HG02623 (cell line): Measurements from ENCODE around the gene DOCK10.

Experiments used
- ATAC-seq: cut with Tn5 transposase; IDR thresholded peaks from one replicate; pipeline ENCODE4 v1.9.1; 2021; ENCODE audit warnings: moderate library complexity; ENCODE audit not compliant: unreplicated experiment

The DOCK10 gene

DNA sequence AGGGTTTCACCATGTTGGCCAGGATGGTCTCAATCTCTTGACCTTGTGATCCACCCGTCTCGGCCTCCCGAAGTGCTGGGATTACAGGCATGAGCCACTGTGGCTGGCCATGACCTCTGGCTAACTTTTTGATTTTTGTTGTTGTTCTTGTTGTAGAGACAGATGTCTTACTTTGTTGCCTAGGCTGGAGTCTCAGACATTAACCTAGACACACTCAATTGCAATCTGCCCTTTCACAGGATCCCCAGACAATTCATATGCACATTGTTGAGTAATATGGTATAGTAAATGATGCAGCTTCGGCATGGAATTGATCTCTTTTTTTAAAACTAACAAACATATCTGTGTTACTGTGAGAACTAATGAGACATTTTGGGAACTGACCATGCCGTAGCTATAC, 195.6 kb downstream of the DOCK10 start:
- ATAC-seq: no peak

- ATAC-seq: no peak
Measured at GRCh38 chr2:224846161-224846560, 196.1 kb downstream of the DOCK10 start.

- ATAC-seq: no peak
Measured at GRCh38 chr2:224843141-224843540, 199.1 kb downstream of the DOCK10 start.

DNA sequence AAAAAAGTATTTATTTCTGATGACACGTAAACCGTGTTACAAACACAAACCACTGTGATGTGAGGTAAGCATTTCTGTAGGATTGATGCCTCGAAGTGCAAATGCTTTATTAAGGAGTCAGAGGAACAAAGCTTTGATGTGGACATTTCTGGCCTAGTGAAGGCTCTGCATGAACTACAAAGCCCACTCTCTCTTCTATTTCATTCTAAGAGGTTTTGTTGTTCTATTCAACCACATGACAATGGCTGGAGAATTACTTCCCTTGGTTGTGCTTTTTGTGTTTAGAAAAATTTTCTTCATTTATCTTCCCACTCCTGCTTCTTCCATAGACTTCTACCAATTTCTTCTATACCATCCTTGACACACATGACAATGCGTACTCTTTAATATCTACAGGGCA, 200.4 kb downstream of the DOCK10 start:
- ATAC-seq: no peak

- ATAC-seq: no peak
Measured at GRCh38 chr2:224838335-224838734, 203.9 kb downstream of the DOCK10 start.

GRCh38 chr2:224837558-224837957, 204.7 kb downstream of the DOCK10 start:
- ATAC-seq: no peak

DNA sequence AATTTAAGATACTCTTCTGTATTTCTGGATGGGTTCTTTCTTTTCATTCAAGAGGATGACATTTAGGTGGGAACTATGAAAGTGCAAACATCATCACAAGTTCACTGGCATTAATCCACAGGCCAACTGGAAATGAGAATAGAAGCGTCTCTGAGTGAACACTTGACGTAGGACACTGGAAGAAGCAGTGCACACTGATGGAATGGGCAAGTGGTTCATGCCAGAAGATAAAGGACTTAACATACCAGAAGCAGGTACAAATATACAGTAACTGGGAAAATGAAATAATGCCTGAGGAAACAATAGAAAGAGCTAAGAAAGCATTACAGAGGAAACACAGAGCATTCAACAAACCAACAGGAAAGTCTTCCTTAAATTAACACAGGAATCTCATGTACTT, 205.2 kb downstream of the DOCK10 start:
- no peak for ATAC-seq

DNA sequence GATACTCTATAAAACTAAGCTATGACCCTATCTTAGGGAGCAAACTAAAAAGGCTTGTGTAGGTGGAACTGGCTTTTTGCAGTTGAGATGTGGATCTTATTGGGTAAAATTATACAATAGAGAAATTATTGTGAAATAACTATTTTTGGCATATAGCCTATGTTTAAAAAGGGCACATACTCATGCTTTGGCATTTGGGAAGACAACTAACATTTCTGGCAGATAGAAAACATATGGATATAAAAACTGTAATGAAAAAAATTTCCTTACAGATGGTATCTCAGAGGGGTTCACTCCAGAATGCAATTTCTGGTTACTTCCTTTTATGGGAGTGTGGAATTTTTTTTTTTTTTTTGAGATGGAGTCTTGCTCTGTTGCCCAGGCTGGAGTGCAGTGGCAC, 206.0 kb downstream of the DOCK10 start:
- ATAC-seq: no peak

GRCh38 chr2:224835405-224835804, 206.9 kb downstream of the DOCK10 start:
- ATAC-seq: no peak

DNA sequence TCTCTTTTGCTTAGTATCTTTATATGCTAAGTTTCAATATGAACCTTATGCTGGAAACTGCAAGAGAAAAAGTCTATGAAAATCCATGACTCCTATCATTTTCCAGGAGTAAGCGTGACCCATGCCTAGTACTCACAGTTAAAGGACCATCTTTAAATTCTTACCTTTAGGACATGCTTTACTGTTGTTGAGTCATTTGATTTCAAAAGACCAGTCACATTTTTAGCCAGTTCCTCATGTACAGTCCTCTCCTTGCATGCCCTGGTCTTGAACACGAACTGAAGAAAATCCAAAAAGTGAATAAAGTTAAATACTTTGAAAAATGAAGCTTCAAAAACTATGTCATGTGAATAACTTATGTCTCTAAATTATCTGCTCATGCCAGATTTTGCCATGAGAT, 208.3 kb downstream of the DOCK10 start:
- no peak for ATAC-seq

DNA sequence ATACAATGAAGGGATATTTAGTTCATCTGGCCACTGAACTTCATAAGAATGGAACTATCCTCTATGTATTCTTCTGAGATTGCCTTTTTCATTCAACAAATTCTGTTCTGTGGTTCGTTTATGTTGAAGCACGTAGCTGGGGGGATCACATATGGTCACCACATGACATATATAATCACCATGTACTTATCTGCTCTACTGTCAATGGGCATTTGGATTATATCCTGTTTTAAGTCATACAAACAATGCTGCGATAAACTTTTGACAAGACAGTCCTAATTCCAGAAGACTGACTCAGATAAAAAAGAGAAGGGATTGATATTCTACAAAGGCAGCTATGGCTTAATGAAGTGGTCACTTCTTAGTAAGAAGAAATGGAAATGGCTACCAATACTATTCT, 210.1 kb downstream of the DOCK10 start:
- no peak for ATAC-seq

DNA sequence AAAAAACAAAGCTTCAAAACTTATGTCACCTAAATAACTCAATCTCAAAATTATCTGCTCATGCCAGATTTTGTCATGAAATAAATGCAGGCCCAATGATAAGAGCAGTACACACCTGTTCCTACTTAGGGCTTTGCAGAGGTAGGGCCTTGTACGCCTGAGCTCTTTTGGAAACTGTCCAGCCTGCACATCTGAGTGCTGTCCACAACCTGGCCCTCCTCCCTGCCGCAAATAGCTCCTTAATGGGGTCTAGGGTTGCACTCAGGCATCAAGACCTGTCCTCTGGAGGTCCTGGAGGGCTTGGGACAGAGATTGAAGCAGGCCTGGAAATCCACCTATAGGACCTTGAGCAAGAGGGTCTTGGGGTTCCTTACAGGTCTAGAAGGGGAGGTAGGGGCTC, 210.7 kb downstream of the DOCK10 start:
- ATAC-seq: no peak

- ATAC-seq: no peak
Measured at GRCh38 chr2:224820283-224820991, 221.8 kb downstream of the DOCK10 start.

- ATAC-seq: no peak
Measured at GRCh38 chr2:224819075-224819474, 223.2 kb downstream of the DOCK10 start.

DNA sequence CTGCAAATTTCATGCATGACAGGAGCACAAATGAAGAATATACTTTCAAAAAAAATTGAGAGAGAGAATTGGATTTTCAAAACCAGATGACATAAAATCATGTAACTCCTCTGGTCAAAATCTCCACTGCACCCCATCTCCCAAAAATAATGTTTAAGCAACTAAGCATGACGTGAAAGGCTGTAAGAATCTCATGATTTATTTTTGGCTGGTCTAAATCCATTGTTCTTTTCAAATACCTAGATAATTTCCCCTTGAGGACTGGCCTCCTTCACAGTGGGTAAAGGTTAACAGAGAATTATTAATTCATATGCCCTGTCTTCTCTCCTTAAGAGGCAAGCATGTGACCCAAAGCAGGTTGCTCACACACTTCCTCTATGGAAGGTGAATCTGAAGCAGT, 224.6 kb downstream of the DOCK10 start:
- ATAC-seq: no peak

DNA sequence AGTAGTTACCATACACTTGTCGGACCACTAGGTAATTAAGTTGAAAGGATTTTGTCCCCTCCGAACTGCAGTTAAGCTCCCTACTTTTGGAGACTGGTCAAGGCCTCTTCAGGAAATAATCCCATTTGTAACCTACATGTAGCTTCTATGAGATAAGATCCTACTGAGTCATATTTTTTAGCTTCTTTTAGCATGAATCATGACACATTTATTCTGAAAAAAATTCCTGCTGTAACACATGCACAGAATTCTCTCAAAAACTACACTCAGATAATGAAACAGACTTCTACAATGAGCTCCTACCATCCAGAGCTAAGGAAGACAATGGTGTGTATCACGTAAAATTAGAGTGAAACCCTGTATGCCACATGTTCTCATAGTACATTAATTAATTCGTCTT, 225.5 kb downstream of the DOCK10 start:
- ATAC-seq: no peak

- ATAC-seq: no peak
Measured at GRCh38 chr2:224813578-224813977, 228.7 kb downstream of the DOCK10 start.

DNA sequence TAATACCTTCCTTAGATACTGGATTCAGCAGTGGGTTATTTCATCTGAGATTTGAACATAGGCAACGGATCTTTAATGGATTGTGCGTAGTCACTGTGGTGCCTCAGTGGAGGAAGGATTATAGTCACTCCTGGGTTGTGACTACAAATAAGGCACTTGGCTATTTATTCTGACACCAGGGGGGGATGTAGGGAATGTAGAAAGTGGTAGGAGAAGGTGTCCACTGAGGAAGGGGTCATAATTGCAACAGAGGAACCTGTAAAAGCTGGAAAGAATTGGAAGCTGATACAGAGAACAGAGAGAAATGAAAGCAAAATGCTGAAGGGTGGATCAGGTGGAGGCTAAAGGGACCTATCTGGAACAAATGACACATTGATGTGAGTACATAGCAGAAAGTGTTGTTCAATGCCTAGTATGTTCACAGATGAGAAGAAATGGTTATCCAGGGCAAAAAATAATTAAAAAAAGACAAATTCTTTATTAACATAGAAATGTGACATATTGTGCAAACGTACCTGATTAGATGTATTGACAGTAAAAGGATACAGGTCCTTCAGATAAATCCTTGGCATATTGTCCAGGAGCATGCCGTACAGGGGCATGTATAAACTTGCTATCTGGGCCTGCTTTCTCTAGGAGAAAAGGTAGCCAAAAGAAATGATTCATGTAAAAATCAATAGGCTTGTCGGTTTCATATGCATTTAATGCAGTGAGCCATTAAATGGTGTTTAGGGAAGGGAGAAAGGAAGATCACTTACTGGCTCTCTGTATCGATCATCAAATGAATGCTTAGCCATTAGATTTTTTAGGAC, 234.9 kb downstream of the DOCK10 start:
- no peak for ATAC-seq

DNA sequence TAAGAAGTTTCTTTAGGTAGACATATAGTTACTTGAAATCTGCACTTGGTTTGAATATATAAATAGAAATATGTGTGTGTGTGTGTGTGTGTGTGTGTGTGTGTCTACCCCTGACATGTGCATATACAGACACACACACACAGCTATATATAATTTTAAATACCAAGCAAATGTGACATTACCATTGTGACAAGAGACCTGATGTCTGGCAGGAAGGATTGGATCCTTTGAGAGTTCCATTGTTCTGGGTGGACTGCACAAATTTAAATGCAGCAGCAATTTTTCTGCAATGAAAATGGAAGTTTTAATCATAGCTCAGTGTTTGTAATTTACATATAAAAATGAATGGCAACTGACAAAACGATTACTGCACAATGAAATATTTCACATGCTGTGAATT, 238.3 kb downstream of the DOCK10 start:
- ATAC-seq: no peak

GRCh38 chr2:224802407-224802806, 239.9 kb downstream of the DOCK10 start:
- ATAC-seq: no peak

DNA sequence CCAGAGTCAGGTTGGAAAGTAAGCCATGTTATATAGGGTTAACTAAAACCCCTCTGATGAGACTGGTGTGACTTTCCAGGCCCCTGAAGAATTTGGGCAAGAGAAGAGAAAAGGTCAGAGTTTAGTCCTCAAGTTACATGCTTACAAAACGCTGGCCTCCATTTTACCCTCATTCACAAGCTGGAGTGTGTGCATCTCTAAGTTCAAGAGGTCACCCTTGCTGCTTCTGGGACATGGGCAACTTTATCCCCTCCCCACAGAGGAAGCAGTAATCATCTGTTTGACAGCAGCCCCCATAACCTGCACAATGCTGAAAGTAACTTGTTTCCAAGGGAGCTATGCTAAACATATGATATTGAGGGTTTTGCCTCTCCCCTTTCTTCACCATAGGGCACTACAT, 240.9 kb downstream of the DOCK10 start:
- ATAC-seq: no peak

DNA sequence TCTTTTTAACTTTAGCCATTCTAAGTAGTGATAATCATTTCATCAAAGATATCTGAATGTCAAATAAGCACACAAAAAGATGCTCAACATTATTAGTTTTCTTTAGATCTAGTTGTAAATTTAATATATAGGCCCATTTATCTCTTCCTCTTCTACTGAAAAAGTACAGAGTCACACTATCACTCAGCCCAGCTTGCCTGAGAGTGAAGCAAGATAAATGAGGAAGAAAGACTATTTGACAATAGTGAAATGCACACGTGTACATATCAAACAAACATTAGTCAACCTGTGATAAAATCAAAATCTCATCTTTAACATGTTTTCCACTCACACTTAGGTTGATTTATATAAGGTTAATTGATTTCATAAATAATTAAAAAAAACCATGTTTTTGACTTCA, 242.6 kb downstream of the DOCK10 start:
- ATAC-seq: no peak

- ATAC-seq: no peak
Measured at GRCh38 chr2:224798180-224798579, 244.1 kb downstream of the DOCK10 start.
